ENCODE data around the gene ERAP2.

Gene ERAP2

DNA sequence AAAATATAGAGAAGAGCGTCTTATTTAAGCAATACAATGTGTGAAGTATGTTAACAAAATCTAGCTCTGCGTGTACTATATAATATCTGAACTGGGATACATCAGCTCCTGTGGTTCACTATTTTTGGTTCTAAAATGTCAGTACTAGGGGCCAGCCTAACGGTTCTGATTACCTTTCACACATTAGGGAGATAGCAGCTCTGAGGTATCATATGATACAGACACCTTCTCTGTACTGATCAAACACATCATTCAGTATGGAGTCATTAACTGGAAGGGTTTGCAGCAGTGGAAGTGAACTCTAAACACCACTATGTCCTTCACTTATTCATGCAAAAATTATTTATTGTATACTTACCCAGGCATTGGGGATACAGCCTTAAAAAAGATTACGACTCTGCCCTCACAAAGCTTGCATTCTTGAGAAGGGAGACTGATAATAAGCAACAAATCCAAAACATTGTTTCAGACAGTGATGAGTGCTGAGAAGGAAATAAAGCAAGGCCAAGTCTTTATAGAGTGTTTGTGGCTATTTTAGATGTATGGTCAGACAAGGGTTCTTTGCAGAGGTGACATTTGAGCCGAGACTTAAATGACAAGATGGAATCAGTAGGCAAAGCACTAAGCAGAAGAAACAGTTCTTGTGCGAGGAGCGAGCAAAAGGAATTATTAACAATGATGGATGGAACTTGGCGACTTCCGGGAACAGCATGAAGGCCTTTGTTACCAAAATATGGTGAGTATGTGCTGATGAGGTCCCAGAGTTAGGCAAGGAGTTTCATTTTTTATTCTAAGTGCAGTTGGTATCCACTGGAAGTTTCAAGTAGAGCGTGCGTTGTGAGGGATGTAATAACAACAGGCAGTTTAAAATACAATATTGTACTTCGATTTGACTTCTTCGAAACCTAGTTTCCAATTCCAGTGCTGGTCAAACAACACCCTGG lies 57.7 kb downstream of the ERAP2 start:
- no peak for DNase-seq (ENCODE audit: low read depth in 2 of 2)

DNA sequence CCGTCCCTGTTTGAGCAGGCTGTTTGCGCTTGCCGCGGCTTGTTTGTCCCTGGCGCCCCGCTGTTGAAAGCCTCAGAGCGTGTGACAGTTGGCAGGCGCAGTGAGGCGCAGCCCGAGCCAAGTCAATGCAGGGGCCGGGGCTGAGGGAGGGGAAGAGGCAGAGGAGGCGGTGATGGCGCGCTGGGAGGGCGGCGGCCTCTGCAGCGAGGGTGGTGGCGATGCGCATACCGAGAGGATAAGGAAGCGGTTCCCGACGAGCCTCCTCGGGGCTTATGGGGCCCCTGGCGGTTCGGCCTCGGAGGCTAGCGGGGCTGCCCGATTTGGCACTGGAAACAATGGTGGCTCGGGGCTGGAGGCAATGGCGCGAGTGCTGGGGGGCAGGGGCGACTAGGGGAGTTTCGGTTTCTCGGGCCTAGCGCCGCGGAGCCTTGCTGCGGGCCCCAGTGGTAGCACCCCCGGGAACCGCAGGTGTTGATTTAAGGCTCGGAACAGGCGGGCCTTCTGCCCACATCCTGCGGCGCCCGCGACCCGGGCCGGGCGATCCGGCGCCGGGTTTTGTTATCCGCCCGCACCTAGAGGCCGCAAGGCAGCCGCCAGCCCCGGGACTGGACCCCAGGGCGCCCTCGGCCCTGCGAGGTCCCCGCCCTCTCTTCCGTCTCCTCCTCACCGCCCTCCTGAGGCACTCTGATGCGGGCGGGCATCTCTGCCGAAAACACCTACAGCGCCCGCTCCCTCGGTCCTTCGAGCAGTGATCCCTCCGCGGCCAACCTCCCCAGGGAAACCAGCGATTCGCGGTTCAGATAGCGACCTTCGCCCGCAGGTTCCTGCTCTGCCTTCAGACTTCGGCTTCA lies 58.6 kb downstream of the ERAP2 start:
- peak; percentile 89 to 93 for DNase-seq (ENCODE audit: low read depth in 2 of 2)

DNA sequence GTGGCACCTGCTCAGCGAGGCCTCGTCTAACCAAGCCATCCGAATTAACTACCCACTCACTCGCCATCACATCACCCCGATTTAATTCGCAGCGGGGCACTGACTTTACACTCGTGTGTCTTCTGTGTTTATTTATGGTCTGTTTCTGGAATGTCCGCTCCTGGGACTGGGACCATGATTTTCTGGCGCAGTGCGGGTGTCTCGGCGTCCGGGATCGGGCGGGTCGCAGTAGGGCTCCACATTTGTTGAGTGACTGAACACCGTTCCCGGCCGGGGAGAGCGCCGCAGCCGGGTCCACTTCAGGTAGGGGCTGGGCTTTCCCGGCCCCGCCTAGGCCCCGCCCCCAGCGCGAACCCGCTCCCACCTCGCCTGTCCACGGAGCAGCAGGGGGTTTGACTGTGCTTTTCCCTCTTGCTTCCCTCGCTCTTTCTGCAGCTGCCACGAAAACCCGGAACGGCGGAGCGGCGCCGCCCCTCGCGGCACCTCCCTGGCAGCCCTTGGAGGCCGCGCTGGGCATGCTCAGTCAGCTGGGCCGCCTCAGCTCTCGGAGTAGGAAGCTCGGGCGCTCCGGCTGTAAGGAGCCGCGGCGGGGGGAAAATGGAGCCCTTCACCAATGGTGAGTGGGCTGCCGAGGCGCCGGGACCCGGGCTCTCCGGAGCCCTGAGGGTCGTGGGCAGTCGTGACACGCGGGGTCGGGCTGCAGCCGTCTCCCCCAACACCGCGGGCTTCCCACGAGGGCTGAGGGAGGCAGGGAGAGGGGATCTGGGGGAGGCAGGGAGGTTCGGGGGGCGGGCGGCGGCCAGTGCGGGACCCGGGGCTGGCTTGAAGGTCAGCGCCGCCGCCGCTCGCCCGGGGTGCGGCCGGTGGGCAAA lies 59.5 kb downstream of the ERAP2 start, which contains the start of gene LNPEP:
Gene LNPEP, plus strand, starts transcription at position 522 of the 872 bp plus-strand sequence. Its CDS starts 76 bp downstream, at position 598.
- DNase-seq (ENCODE audit: low read depth in 2 of 2): peak; percentile 93 to 94

DNA sequence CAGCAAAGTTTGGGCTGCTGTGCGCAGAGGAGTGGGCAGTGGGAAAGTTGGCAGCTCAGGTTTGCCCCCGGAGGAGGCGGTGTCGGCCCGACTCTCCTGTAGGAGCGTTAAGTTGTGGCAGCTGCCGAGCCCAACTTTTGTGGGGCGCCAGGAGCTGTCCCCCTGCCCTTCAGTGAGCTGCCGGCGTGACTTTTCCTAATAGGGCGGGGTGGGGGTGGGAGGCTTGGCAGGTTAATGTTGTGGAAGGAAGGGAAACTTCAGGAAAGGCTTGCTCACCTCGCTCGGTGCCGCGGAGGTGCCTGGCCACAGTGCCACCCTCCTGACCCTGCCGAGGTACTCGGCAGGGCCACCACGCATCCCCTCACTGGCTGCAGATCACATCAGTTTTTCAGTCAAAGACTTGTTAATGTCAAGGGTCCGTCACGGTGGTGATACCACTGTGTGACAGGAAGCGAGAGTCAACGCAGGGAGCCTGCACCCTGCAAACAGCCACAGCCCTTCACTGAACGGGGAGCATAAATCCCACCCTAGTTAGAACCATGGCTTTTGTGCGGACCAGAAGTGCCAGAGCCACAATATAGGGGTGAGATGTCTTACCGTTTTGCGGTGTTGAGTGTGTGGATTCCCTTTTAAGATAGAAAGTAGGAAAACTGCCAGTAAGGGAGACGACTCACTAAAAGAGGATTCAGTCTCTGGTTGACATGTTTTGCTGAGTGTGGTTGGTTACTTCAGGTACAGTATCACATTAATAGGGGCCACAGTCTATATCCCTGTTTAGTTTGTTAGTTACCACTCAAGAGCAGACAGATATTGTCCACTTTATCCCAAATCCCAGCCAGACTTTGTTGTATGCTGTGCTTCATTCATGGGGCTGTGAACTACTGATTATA lies 60.4 kb downstream of the ERAP2 start:
- peak; percentile 24 to 35 for DNase-seq (ENCODE audit: low read depth in 2 of 2)

DNA sequence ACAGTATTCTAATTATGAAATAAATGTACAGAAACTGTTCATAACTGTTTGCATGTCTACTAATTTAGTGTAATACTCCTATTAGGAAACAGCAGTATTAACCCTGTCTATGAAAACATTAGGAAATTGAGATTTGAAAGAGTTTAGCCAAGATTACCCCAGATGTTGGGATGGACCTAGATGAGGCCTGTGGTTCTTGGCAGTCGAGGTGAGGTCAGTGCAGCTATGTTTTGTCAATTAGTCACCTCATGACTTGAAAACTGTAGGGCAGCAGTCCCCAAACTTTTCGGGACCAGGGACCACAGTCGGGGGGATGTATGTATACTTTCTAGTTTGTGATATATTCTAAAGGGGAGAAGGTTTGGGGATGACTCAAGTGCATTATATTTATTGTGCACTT lies 64.3 kb downstream of the ERAP2 start:
- no peak for DNase-seq (ENCODE audit: low read depth in 2 of 2)

DNA sequence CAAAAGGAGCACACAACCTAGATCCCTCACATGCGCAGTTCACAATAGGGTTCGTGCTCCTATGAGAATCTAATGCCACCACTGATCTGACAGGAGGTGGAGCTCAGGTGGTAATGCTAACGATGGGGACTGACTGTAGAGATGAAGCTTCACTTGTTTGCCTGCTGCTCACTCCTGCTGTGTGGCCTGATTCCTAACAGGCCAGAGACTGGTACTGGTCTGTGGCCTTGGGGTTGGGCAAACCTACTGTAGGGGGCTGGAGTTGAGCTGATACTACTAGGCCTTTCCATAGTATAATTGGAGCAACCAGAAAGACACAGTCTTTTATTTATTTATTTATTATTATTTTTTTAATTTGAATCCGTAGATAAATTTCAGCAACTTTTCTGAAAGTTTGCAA lies 64.8 kb downstream of the ERAP2 start:
- DNase-seq (ENCODE audit: low read depth in 2 of 2): no peak

DNA sequence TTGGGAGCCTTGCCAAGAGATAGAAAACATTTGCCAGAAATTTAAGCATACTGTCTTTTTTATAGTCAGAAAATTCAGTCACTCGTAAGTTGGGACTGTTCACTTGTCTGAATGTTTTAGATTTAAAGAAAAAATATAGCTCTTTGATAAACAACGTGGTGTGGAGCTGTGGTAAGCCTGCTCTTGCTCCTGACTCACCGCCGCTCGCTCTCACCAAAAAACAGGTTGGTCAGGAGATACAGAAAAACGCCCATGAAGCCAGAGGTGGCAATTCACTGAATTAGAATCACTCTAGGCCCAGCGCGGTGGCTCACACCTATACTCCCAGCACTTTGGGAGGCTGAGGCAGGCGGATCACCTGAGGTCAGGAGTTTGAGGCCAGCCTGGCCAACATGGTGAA lies 65.8 kb downstream of the ERAP2 start:
- peak in 1 of 2 donors; percentile 8 for DNase-seq (ENCODE audit: low read depth in 2 of 2)

DNA sequence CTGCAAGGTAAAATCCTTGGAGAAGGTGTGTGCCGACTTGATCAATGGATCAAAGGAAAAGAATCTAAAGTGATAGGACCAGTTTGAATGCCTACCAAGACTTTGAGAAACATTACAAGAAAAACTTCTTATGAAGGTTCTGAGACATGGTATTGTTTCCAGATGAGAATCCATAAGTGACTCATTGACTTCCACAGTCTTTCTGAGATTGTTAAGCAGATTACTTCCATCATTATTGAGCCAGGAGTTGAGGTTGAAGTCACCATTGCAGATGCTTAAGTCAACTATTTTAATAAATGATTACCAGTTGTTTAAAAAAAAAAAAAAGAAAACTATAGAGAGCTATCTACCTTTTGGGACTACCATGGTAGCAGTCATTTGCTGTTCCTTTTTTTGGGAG lies 66.6 kb downstream of the ERAP2 start:
- no peak for DNase-seq (ENCODE audit: low read depth in 2 of 2)

DNA sequence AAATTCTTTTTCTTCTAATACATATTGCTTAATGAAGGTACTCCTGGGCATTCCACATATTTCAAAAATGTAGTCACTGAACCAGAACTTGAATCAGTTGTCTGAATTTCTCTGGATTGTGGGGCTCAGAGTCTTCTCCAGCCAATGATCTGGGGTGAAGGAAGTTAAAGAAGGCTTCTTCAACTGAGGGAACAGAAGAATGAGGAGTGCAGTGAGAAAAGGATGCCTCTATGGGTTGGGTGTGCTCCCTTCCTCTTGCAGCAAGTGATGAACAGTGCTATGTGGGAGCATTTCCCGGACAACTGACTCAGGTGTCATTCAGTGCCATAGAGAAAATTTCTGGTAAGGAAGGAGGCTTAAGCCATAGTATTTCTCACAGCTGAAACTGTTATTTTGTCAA lies 67.5 kb downstream of the ERAP2 start:
- no peak for DNase-seq (ENCODE audit: low read depth in 2 of 2)

DNA sequence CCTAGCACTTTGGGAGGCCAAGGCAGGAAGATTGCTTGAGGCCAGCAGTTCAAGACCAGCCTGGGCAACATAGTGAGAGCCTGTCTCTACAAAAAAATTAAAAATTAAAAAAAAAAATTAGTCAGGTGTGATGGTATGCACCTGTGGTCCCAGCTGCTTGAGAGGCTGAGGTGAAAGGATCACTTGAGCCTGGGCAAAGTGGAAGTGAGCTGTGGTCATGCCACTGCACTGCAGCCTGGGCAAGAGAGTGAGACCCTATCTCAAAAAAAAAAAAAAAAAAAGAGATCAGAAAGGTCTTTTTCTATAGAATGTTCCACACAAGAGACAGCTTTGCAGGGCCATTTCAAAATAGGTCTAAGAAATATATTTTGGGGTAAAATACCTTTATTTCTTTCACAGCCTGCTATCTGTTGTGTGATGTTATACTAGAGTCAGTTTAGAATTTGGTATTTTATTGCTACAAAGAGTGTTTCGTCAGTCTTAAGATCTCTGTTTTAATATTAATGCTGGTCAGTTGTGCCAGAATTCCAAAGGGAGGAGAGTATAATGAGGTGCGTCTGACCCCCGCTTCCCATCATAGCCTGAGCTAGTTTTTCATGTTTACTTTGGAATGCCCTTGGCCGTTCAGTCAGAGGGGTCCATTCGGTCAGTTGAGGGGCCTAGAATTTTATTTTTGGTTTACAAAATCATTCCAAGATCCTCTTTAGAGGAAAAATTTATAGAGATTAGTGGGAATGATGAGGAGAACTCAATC lies 69.0 kb downstream of the ERAP2 start:
- no peak for DNase-seq (ENCODE audit: low read depth in 2 of 2)

DNA sequence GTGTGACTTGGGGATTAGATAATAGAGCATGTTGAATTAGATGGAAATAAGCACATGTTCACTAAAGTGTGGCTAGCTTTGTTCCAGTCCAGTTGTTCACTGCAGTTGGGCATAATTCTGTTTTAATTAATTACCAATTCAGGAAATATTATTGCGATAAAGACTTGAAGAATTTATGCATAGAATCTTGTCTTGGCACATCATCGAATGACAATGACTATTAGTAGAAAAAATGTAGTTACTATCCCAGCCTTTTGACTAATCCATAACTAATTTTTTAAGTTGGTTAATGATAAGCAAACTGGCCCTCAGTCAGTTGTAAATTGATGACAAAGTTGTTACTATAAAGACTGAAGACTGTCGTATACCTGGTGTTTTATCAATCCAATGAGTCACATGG lies 70.1 kb downstream of the ERAP2 start:
- no peak for DNase-seq (ENCODE audit: low read depth in 2 of 2)

DNA sequence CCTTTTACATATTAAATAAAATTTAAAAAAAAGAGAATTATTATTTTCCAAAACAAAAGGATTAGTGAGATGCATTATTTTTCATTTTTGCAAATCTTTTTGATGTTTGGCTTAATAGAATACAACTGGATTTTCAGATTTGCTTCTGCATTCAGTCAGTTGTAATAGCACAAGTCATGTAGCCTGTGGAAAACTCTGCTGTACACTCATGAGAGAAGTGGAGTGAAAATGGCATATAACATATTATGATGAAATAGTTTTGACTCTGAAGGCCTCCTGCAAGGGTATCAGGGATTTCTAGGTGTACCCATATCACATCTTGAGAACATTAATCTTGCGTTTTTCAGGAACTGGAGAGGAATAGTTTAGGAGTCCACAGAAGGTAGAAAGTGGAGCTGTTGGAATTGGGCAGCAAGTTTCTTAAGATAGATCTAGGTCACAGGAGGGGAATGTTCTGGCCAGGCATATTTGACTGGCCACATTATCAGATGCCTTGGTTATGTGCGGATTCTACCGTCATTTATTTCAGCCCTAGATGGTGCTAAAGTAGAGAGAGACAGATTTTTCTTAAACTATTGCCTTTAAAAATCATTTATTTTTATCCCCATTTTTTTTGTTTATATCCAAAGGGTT lies 75.9 kb downstream of the ERAP2 start:
- no peak for DNase-seq (ENCODE audit: low read depth in 2 of 2)

DNA sequence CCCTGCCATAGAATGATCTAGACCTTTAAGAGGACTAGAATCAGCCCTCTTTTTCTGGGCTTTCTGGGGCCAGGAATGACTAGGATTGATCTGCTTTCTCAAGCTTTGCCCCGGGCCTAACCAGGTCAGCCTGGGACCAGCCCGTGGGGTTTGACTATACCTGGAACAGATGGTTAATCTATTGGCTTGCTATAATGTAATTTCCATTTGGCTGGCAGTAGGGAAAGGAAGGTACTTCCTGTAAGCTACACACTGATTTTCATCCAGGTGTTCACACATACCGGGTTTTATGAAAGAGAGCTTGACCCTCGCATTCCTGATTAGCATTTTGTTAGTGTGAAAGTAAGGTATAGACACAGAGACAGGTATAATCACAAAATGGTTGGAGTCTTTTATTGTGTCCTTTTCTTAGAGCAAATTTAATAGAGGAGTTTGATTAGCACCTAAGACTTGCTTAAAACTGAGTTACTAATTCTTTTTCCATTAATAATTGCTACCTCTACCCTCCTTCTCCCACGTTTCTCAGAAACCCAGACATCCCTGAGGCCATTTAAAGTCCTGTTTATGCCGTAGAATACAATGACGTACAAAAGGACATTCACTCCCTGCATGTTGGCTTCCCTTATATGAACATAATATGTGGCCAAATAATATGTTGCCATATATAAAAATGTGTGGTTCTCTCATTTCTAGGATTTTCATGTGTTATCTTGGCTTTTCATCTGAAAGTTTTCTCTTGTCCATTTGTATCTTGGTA lies 76.9 kb downstream of the ERAP2 start:
- no peak for DNase-seq (ENCODE audit: low read depth in 2 of 2)

DNA sequence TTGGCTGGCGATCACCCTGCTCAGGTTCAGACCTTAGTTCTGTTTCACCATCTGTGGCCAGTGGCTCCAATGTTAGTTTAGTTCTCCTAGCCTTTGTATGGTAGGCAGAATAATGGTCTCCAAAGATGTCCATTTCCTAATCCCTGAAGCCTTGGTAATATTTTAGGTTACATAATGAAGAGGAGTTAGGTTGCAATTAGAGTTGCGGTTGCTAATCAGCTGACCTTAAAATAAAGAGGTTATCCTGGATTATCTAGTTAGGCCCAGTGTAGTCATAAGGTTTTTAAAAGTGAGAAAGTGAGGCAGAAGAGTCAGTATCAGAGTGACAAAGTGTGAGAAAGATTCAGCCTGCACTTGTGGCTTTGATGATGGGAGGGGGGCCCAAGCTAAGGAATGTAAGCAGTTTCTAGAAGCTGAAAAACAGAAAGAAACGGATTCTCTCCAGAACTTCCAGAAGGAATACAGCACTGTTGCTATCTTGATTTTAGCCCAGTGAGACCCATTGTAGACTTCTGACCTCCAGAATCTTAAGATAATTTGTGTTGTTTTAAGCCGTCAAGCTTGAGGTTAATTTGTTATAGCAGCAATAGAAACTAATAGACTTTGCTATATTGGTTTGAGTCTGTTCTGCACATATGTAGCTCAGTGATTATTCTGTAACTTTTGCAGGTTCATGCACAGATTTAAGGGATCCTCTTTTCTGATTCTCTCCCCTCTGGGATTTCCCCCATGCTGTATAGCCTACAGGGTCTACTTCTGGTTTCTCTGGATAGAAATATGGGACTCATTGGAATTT lies 81.2 kb downstream of the ERAP2 start:
- DNase-seq (ENCODE audit: low read depth in 2 of 2): peak; percentile 16 to 22

DNA sequence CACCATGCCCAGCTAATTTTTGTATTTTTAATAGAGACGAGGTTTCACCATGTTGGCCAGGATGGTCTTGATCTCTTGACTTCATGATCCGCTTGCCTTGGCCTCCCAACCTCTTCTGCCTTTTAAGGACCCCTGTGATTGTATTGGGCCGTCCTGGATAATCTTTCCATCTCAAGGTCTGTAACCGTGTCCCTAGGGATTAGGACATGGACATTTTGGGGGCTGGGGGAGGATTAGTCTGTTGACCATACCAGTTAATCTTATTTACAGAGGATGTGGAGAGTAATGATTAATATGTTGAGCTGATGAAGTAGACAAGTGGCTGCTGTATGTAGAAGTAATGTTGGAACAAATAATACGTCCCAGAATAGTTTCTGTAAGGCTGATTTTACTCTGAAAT lies 82.7 kb downstream of the ERAP2 start:
- DNase-seq (ENCODE audit: low read depth in 2 of 2): no peak

DNA sequence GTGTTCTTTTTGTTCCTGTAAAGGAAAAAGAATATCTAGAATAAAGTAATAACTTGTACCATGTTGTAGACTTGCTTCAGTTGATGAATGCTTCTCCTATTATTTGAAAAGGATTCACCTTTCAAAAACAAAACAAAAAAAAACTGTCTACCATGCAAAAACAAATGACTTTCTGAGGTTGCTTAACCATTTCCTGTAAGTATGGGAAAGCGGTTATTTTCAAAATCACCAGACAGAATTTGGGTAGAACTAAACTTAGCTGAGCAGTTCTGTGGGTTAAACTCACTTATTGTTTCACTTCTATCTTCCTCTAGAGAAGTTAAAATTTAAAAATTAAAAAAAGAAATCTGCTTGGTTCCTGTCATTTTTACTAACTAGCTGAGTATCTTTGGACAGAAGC lies 84.8 kb downstream of the ERAP2 start:
- no peak for DNase-seq (ENCODE audit: low read depth in 2 of 2)

DNA sequence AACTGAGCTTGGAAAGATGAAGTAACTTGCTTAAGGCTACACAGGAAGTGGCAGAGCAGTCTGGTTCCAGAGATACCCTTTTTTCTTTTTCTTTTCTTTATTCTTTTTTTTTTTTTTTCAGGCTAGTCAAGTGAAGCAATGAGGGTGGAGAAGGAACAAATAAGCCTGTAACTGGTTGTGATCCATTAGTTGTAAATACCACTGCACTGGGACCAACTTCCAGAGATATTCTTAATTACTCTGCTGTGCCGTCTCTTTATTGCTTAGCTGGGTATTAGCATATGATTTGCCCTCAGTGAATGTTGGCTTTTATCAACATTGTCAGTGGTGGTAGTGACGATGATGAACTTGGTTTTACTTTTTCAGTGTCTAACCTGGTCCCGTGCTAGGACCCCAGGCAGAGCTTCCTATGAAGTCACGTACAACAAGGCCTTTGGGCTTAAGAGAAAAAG lies 86.3 kb downstream of the ERAP2 start:
- DNase-seq (ENCODE audit: low read depth in 2 of 2): no peak

DNA sequence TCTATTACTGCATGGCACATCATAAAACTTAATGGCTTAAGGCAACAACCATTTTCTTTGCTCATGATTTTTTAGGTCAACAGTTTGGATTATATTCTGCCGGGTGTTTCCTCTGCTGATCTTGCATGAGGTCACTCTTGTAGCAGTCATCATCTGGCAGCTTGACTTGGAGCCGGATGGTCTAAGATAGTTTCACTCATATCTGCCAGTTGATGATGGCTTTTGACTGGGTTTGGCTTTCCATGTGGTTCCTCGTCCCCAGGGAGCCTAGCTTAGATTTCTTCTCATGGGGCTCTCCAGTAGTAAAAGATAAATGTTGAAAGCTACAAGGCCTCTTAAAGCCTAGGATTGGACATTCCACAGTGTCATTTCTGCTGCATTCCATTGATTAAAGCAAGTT lies 87.0 kb downstream of the ERAP2 start:
- DNase-seq (ENCODE audit: low read depth in 2 of 2): no peak

All from stimulated activated CD8-positive, alpha-beta memory T cell treated with anti-CD3 and anti-CD28 coated beads, Interleukin-2, amount 100 ng/mL, for 48 hours (primary cell).